ENCODE measurements around the gene SRGAP1.
A peak's percentile ranks its signal among the peaks of the same experiment; 100 is the strongest.

The SRGAP1 gene

GRCh38 chr12:63976902-63977395 lies 132.4 kb downstream of the SRGAP1 start:
- no peak for DNase-seq

- no peak for DNase-seq
Measured at GRCh38 chr12:63977441-63977840, 132.9 kb downstream of the SRGAP1 start.

DNA sequence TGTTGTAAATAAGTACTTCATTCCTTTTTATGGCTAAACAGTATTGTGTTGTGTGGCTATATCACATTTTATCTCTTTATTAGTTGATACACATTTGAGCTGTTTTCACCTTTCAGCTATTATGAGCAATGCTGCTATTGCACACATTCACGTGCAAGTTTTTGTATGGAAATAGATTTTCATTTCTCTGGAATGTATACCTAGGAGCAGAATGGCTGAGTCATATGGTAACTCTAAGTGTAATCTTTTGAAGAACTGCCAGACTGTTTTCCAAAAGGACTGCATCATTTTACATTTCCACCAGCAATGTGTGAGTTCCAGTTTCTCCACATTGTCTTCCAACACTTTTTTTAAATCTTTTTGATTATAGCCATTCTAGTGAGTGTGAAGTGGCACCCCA lies 134.0 kb downstream of the SRGAP1 start:
- no peak for DNase-seq

DNA sequence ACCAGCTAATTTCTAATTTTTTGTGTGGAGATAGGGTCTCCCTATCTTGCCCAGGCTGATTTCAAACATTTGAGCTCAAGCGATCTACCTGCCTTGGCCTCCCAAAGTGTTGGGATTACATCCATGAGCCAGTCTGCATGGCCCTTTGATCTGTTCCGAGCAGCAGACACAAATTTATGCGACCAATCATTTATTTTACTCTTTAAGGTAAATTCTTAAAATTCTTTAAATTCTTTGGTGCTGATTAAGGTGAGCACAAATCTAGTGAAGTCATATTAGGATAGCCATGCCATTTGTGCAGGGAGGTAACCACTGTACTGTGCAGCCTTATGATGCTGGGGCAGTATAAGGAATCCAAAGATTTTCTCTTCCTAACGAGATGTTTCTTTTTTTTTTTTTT lies 135.7 kb downstream of the SRGAP1 start:
- no peak for DNase-seq

DNA sequence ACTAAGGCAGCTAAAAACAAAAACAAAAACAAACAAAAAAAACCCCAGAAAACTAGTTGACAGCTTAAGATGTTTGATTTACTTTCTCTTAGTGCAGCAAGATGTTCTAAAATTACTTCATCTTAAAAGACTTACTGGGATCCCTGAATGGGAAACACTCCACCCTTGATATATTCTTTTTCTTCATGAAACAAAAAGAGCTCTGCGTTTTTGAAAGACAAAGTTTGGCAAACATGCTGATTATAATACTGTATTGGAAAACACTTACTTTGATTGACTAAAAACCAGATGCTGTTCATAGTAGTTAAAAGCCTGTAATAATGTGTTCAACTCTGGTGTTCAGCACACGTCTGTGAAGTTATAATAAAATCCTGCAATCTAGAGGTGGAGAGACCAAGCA lies 136.8 kb downstream of the SRGAP1 start:
- DNase-seq = no peak

GRCh38 chr12:63982604-63983295 lies 138.2 kb downstream of the SRGAP1 start:
- no peak for DNase-seq

GRCh38 chr12:63985456-63985855 lies 141.0 kb downstream of the SRGAP1 start:
- no peak for DNase-seq

- no peak for DNase-seq
Measured at GRCh38 chr12:63985945-63986344, 141.4 kb downstream of the SRGAP1 start.

GRCh38 chr12:63989301-63989845 lies 144.9 kb downstream of the SRGAP1 start:
- DNase-seq = peak; percentile 63

DNA sequence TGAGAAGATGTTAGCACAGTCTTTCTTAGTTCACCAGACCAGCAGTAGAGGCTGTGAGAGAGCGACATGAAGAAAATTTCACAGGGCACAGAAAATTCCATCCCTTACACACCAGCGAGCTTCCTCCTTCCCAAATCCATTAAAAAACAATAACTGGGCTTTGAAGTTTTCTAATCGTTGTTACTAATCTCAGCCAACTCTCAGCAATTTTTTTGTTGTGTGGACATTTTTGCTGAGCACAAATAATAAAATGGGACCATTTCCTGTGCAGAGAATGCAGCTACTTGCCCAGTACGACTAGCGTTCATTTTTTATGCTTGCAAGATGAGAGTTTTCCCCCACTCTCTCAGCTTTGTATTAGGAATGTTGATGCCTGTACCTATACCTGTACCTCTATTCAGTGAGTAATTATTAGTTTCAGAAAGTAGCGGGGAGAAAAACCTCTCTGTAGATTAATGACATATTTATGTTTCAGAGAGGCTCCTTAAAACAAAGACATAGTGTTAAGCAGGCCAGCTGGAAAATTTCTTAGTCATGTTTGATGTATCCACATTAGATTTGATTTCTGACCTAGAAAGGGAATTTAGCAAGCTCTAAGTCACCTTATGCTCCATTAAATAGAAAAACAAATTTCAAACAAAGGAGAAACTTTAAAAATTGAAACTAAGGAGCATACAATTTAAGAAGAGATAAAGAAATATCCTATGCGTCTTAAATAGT lies 146.5 kb downstream of the SRGAP1 start:
- no peak for DNase-seq

DNA sequence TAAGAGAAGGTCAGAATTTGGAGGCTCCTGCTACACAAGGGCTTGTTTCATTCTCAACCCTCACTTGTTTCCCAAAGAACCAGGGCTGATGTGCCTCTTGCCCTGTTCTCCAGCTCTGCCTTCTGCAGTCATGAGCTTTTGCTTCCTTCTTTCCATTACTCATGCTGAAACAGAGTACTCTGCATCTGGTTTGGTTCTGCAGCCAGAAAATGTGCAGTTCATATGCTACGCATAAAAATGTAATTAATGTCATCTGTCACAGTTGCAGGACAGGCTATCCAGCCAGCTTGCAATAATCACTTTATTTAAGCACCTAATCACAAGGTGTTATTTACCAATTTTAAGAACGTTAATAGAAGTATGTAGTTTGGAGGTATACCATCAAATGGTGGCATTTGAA lies 150.2 kb downstream of the SRGAP1 start:
- DNase-seq = peak; percentile 53

DNA sequence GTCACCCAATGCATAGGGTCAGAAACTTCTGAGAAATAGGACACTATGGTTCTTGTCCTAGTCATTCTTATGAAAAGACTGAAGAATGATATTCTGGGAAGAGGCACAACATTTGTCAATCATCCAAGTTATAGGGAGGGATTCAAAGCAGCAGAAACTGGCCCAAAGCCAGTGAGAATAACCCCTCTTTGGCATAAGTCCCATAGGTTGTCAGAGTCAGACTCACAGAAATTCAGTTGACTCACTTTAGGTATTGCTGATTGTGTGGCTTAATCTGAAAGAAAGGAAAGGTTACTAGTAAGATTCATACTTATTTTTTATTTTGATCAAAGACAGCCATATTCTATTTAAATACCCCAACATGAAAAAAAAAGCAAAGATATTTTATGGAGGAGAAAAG lies 151.0 kb downstream of the SRGAP1 start:
- no peak for DNase-seq

- no peak for DNase-seq
Measured at GRCh38 chr12:63996556-63996955, 152.1 kb downstream of the SRGAP1 start.

- no peak for DNase-seq
Measured at GRCh38 chr12:63997198-63997597, 152.7 kb downstream of the SRGAP1 start.

- DNase-seq = no peak
Measured at GRCh38 chr12:63998584-63998983, 154.1 kb downstream of the SRGAP1 start.

DNA sequence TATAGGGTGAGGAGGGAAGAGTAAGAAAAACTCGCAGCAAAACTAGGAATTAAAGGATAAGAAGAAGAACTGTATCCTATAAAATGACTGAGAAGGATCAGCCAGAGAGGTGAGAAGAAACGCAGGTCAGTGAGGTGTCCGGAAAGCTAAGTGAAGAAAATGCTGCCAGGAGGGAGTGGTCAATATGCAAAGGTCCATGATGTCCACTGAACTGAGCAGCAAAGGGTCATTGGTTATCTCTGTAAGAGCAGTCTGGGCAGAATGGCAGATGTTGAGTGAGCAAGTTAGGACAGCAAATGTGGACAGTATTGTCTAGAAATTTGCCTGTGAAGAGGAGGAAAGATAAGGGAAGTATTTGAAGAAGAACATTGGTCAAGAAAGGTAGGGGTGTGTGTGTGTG lies 155.4 kb downstream of the SRGAP1 start:
- no peak for DNase-seq

DNA sequence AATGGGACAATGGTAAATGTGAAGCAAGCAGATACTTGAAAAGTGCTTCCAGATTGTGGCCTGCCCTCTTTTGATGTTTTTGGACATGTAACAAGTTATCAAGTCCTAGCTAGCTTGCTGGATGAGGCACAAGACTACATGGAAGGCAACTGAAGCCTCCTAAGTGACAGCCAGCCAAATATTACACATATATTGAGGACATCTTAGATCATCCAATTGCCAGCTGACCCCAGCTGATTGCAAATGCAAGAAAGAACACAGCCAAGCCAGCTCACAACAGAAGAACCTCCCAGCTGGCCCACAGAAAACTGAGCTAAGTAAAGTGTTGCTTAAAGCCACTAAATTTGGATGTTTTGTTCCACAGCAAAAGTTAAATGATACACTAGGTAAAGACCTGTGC lies 156.9 kb downstream of the SRGAP1 start:
- DNase-seq = no peak

DNA sequence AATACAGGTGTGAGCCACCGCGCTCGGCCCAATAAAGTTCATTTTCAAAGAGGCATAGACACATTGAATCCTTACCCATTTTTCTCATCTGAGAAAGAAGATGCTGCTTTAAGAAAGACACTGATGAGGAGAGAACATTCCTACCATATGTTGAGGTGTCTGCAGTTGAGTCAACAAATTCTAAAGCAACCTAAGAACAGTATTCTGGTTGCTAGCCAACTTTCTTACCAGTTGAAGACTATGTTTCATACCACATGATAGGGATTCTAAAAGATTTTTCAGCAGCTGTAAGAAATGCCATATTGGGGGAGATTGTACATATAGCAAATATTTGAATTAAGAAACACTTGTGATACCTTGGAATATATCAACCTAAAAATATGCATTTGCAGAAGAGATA lies 160.1 kb downstream of the SRGAP1 start:
- DNase-seq = no peak

GRCh38 chr12:64006211-64006825 lies 161.8 kb downstream of the SRGAP1 start:
- no peak for DNase-seq

DNA sequence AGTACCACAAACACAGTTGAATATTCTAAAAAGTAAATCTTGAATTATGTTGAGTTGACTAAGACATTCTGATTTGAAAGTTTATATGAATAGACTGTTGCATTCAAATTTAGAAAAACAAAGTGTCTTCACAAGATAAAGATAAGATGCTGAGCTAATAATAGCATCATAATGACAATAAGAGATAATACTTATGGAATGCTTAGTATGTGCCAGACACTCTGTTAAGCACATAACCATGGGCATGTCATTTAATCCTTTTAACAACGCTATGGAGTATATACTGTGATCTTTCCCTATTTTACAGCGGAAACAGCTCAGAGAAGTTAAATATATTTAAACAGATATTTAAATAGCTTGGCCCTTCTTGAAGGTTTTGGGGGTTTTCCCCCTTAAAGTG lies 163.4 kb downstream of the SRGAP1 start:
- DNase-seq = no peak

- no peak for DNase-seq
Measured at GRCh38 chr12:64008596-64008995, 164.1 kb downstream of the SRGAP1 start.

DNA sequence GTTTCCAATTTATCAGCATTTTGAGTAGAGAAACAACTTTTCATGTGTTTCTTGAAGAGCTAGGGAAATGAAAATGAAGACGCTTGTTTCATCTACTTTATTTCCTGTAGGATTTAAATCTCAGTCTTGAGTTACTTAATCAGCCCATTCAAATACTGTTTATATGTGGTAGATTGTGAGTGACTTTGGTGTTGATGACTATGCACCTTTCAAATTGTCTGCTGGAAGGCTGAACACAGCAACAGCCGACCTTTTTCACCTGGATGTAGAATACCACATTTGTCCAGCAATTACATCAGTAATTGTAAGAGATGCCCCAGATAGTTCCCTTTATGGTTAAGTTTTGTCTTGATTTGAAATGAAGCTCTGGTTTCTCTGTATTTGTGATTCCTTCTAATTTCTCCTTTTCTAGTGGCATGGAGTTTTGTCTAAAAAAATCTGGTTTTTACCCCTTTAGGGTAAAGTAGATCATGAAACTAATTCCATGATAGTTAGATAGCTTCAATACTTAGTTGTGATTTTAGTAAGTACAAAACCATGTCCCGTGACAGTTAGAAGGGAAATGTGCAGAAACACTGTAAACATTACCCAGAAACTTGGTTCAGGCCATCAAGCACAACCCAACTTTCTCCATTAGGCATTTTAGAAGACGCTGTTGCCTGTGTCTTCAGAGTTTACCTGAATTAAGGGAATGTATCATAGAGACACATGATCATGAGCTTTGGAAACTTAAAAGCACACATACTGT lies 165.0 kb downstream of the SRGAP1 start:
- DNase-seq = no peak

GRCh38 chr12:64010069-64010686 lies 165.7 kb downstream of the SRGAP1 start:
- DNase-seq = no peak
